Fibroblast of mammary gland (primary cell): ENCODE results near the gene SDF2.

Experiments used
- DNase-seq: peaks from one replicate; pipeline ENCODE4 v3.0.0-alpha.2; 2010; ENCODE audit warnings: low read depth
- H3K4me3 ChIP-seq: 2 replicates; pipeline ENCODE4 v1.5.1; 2011; ENCODE audit warnings: low read depth, mild to moderate bottlenecking, low read length, moderate library complexity; ENCODE audit not compliant: control insufficient read depth
- TF ChIP-seq, protein P1 (sequence below): conservative IDR thresholded peaks from 2 replicates; pipeline ENCODE4 v1.5.1; 2011; ENCODE audit warnings: low read depth, low read length, inconsistent platforms; ENCODE audit not compliant: control insufficient read depth, insufficient read depth

SDF2 gene, protein sequence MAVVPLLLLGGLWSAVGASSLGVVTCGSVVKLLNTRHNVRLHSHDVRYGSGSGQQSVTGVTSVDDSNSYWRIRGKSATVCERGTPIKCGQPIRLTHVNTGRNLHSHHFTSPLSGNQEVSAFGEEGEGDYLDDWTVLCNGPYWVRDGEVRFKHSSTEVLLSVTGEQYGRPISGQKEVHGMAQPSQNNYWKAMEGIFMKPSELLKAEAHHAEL

DNA sequence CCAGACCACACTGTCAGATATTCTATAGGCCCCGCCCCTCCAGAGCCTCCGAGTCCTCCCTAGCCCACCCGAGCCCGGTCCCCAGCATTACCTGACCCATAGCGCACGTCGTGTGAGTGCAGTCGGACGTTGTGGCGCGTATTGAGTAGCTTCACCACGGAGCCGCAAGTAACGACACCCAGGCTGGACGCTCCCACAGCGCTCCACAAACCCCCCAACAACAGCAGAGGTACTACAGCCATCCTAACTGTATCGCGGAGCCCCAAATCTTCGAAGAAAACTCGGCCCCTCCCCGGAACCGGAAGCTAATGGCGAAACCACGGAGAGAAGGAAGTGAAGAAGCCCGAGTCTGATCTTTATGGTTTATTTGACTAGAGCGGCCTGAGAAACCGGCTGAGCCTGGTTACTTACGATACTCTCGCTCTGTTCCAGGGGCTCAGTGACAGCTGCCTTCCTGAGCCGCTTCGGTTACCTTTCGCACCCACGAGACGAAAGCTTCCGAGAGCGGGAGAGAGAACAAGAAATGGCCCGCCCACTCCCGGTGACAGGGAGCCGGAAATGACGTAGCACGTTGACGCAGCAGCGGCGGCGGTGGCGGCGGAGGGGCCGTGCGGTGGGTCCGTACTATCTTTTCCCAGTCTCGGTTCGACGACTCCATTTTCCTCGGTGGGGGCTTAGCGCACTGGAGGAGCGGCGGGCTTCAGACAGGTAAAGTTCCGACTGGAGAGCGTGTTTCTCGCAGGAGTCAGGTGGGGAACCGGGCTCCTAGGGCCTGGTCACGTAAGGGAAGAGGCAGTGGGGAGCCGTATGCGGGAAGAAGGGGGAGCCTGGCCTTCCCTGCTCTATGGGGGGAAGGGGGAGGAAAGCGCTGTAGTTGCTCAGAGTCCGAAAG lies at the start of gene SDF2, which contains the start of gene SUPT6H:
SDF2 (minus strand) TSS at position 272 of the 892 bp plus-strand sequence; CDS start at position 242, 30 bp downstream.
SUPT6H (plus strand) TSS at position 571 of the 892 bp plus-strand sequence. CDS start 11,197 bp downstream, outside the sequence.
- peak within 1 kb of the TSS; percentile 99 for H3K4me3 ChIP-seq
- DNase-seq, result peak; percentile 76
- TF ChIP-seq, protein P1, sequence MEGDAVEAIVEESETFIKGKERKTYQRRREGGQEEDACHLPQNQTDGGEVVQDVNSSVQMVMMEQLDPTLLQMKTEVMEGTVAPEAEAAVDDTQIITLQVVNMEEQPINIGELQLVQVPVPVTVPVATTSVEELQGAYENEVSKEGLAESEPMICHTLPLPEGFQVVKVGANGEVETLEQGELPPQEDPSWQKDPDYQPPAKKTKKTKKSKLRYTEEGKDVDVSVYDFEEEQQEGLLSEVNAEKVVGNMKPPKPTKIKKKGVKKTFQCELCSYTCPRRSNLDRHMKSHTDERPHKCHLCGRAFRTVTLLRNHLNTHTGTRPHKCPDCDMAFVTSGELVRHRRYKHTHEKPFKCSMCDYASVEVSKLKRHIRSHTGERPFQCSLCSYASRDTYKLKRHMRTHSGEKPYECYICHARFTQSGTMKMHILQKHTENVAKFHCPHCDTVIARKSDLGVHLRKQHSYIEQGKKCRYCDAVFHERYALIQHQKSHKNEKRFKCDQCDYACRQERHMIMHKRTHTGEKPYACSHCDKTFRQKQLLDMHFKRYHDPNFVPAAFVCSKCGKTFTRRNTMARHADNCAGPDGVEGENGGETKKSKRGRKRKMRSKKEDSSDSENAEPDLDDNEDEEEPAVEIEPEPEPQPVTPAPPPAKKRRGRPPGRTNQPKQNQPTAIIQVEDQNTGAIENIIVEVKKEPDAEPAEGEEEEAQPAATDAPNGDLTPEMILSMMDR, result no peak

DNA sequence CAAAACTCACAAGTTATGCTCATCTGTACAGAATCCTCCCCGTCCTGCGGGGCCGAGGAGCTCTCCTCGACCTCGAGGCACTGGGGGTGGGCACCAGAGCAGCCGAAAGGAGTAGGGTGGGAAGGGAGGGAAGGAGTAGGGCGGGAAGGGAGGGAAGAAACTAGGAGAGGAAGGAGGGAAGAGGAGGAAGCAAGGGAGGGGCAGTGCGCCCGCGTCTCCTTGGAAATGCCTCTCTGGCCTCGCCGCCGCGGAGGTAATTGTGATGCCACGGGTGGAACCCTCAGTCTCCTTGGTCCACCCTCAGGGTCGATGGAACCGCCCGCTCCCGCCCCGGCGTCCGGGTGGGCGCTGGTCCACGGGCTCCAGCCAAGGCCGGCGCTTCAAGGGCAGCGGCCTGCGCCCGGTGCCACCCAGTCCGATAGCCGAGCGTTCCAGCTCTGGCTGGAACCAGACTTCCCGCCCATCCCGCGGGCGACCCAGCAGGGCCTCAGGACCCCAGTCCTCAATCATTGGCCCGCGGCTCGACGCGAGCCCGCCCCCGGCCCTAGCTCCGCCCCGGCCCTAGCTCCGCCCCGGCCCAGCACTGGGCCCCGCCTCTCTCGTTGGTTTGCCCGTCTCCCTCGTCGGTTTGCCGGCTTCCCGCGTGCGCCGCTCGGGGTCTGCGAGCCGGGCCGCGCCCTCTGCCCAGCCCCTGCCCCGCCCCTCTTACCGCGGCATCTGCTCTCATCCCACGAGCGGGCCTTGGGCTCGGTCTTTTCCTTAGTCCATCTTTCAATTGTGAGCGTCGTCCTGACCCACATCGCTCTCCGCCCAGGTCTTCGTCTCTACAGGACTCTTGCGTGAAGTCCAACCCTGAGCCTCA lies 49.4 kb upstream of the SDF2 start:
- TF ChIP-seq, protein P1, result no peak
- peak overlapping the region; percentile 46 for H3K4me3 ChIP-seq
- DNase-seq, result peak; percentile 82

DNA sequence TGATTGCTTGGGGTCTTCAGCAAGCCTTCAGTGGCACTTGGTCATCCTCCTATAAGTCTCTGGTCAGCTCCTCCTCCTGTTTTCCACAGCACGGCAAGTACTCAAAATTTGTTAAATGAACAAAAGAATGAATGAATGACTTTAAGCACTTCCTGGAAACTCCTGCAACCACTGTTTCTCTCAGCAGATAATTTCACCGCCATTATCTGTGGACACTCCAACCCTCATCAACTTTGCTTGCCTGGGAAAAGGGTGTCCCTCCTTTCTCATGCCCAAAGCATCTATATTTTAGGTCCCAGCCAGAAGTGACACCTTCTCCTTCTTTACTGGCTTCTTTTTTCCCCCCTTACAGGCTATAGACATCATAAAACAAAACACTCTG lies 45.6 kb upstream of the SDF2 start:
- H3K4me3 ChIP-seq, result no peak overlapping the region
- TF ChIP-seq, protein P1, result no peak
- no peak for DNase-seq

DNA sequence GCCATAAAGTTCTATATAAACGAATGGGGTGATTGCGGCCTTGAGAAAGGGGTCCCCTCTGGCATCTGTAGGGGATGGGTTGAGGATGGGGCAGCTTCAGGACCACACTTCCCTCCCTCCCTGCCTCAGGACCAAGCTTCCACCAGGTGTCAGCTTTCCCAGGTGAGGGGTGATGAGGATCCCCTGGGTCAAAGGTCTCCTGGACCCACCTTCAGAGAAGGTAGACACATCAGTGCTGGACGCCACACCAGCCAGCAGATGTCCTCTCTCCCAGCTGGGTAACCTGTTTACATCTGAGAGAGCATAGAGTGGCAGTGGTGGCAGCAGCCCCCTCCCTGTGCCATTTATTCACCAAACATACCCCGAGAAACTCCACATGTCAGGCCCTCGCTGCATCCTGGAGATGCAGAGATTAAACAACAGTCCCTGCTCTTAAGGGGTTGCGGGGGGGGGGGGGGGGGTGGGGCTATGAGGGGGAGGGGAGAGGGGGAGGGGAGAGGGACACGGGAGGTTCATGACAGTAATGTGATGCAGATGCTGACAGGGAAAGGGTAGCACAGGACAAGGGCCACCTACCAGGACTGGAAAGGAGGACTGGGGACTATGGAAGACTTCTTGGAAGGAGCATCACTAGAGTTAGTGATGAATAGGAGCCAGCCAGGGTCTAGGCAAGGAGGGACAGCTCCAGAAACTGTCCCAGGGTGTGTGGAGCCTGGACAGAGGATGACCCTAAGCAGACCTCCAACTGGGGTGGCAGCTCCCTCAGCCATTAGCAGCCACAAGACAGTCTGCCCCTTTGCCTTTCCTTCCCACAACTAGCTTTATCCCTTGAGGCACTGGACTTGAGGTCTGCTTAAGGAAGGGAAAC lies 45.0 kb upstream of the SDF2 start:
- no peak overlapping the region for H3K4me3 ChIP-seq
- TF ChIP-seq, protein P1, result no peak
- no peak for DNase-seq

DNA sequence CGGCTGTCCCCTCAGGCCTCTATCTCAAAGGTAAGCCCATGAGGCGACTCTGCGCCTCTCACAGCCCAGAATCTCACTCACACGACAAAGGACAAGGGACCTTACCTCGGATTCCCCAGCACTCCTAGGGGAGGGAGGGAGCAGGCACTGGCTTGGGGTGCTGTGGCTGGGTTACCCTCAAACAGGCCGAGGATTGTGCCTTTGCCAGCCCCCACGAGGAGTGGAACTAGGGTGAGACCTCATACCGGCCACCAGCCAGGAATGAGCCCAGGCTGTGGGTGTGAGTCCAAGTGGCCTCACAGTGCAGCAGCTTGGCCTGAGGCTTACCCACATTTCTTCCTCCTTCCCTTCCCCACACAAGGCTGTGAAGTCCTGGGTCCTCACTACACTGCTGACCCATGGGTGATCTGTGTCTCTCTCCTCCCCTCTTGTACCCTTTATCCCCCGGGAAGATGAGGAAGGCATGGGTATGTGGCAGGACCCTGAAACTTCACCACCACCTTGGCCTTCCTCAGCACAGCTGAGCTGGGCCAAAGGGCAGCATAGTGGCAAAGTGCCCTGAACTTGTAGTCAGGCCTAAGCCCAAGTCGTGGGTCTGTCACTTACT lies 44.1 kb upstream of the SDF2 start:
- H3K4me3 ChIP-seq, result no peak overlapping the region
- DNase-seq, result no peak
- TF ChIP-seq, protein P1, result no peak
